Smooth muscle cell (in vitro differentiated cells): ENCODE data around the gene CRABP2. TPM values are rescaled to one million over a fixed set of nuclear protein-coding genes. Genes with fewer than 3 reads are reported as not detected.

Experiments
- DNase-seq: peaks from one replicate; lab custom pipeline; 2025; ENCODE audit not compliant: unreplicated experiment; lab: John Stamatoyannopoulos, UW
- H2AFZ ChIP-seq: fragments of 200-600 bp; sonication (generic); 2 replicates; pipeline ENCODE4 v1.6.0; 2016; ENCODE audit warnings: antibody characterized with exemption, low read depth, mild to moderate bottlenecking
- H3F3A ChIP-seq: fragments of 200-600 bp; sonication (generic); 2 replicates; pipeline ENCODE4 v1.6.0; 2017; ENCODE audit warnings: antibody characterized with exemption, low read depth
- H3K27ac ChIP-seq: fragments of 200-600 bp; sonication (generic); 2 replicates; pipeline ENCODE4 v1.5.1; 2016; ENCODE audit warnings: low read depth, mild to moderate bottlenecking
- H3K27me3 ChIP-seq: fragments of 200-600 bp; sonication (generic); 2 replicates; pipeline ENCODE4 v1.6.1; 2016; ENCODE audit warnings: low read depth, mild to moderate bottlenecking
- H3K36me3 ChIP-seq: fragments of 200-600 bp; sonication (generic); 2 replicates; pipeline ENCODE4 v1.5.1; 2016; ENCODE audit warnings: low read depth
- H3K4me1 ChIP-seq: fragments of 200-600 bp; sonication (generic); 2 replicates; pipeline ENCODE4 v1.5.1; 2016; ENCODE audit warnings: low read depth
- H3K4me2 ChIP-seq: fragments of 200-600 bp; sonication (generic); 2 replicates; pipeline ENCODE4 v1.6.0; 2016; ENCODE audit warnings: mild to moderate bottlenecking
- H3K4me3 ChIP-seq: fragments of 200-600 bp; sonication (generic); 2 replicates; pipeline ENCODE4 v1.5.1; 2016; ENCODE audit warnings: mild to moderate bottlenecking
- H3K79me2 ChIP-seq: fragments of 200-600 bp; sonication (generic); 2 replicates; pipeline ENCODE4 v1.6.0; 2016; ENCODE audit warnings: low read depth, mild to moderate bottlenecking
- H3K9ac ChIP-seq: fragments of 200-600 bp; sonication (generic); 2 replicates; pipeline ENCODE4 v1.6.0; 2016; ENCODE audit warnings: low read depth
- H3K9me3 ChIP-seq: fragments of 200-600 bp; sonication (generic); replicated peaks from 2 replicates; pipeline ENCODE4 v1.5.1; 2016; ENCODE audit warnings: low read depth
- H4K20me1 ChIP-seq: fragments of 200-600 bp; sonication (generic); 2 replicates; pipeline ENCODE4 v1.6.0; 2016; ENCODE audit warnings: low read depth
- CTCF ChIP-seq: fragments of 200-600 bp; sonication (generic); IDR thresholded peaks from 2 replicates; pipeline ENCODE4 v1.5.1; 2017; ENCODE audit warnings: borderline replicate concordance, mild to moderate bottlenecking, antibody characterized with exemption; ENCODE audit not compliant: insufficient read depth, poor library complexity, severe bottlenecking
- WGBS: methylation state at CpG from one replicate; pipeline ENCODE4 v1.1.7; 2016; ENCODE audit warnings: low lambda C conversion rate; 5-methylcytosine and 5-hydroxymethylcytosine counted together
- polyA plus RNA-seq: library from polyadenylated mRNA; unstranded; fragments of >200 nt; fragmentation: Nextera tagmentation; extraction: Ambion mirVana; gene quantifications from 2 replicates; pipeline ENCODE4 v1.2.1, GENCODE V29; 2016
- total RNA-seq: library from RNA; depleted of rRNA; stranded (reverse); fragments of >200 nt; gene quantifications from 2 replicates; pipeline ENCODE4 v1.2.3, GENCODE V29; 2014

Gene CRABP2
- total and polyA plus RNA-seq, 2 experiments from 2014 or later = 86.6 to 145 TPM

GRCh38 chr1:156743367-156744302 lies 38.3 kb upstream of the CRABP2 start:
- no peak overlapping the region for H3K4me2 ChIP-seq
- no peaks in the 10 kb centered on the region for H3K36me3 ChIP-seq
- no peak overlapping the region for H3K9ac ChIP-seq
- H3K4me1 ChIP-seq = peaks cover 38% of the 10 kb centered on the region
- no peaks in the 10 kb centered on the region for H4K20me1 ChIP-seq
- TF ChIP-seq CTCF = no peak
- H3K27ac ChIP-seq = no peak overlapping the region
- 92% methylated on average over 12 of the region's 14 CpGs for WGBS
- no peak overlapping the region for H3K4me3 ChIP-seq
- no peaks in the 10 kb centered on the region for H3K9me3 ChIP-seq
- H2AFZ ChIP-seq = no peak overlapping the region
- no peaks in the 10 kb centered on the region for H3K27me3 ChIP-seq
- DNase-seq = no peak
- H3K79me2 ChIP-seq = peaks cover 55% of the 10 kb centered on the region
- H3F3A ChIP-seq = peaks cover 17% of the 10 kb centered on the region

GRCh38 chr1:156742801-156743200 lies 37.4 kb upstream of the CRABP2 start:
- 96% methylated on average over 4 of the region's 4 CpGs for WGBS
- no peak for TF ChIP-seq CTCF
- no peaks in the 10 kb centered on the region for H3K27me3 ChIP-seq

GRCh38 chr1:156742017-156742416 lies 36.6 kb upstream of the CRABP2 start:
- H2AFZ ChIP-seq = no peak overlapping the region
- TF ChIP-seq CTCF = no peak
- H3F3A ChIP-seq = peaks cover 15% of the 10 kb centered on the region
- H3K4me1 ChIP-seq = peaks cover 23% of the 10 kb centered on the region
- no peaks in the 10 kb centered on the region for H3K27me3 ChIP-seq
- peaks cover 42% of the 10 kb centered on the region for H3K79me2 ChIP-seq
- H3K36me3 ChIP-seq = no peaks in the 10 kb centered on the region
- no peak overlapping the region for H3K4me3 ChIP-seq
- no peak for DNase-seq
- no peaks in the 10 kb centered on the region for H4K20me1 ChIP-seq
- peak overlapping the region; percentile 80 for H3K27ac ChIP-seq
- no peak overlapping the region for H3K9ac ChIP-seq
- 93% methylated on average over 3 of the region's 3 CpGs for WGBS
- H3K4me2 ChIP-seq = no peak overlapping the region
- H3K9me3 ChIP-seq = no peaks in the 10 kb centered on the region

More at GRCh38 chr1:156742801-156743200, 37.4 kb upstream of the CRABP2 start:
- Histone ChIP-seq H3K79me2 (peaks cover 48% of the 10 kb centered on the region), H3K9ac (no peak overlapping the region), H3K4me2 (no peak overlapping the region), H3K9me3 (no peaks in the 10 kb centered on the region), H3K27ac (peak overlapping the region; percentile 21), H3K4me1 (peaks cover 29% of the 10 kb centered on the region), H2AFZ (no peak overlapping the region), H3F3A (peaks cover 15% of the 10 kb centered on the region), H4K20me1 (no peaks in the 10 kb centered on the region), H3K36me3 (no peaks in the 10 kb centered on the region), H3K4me3 (no peak overlapping the region)
- no peak for DNase-seq
